Raji (cell line): ENCODE results near the gene UBA1.

Source experiments
- POLR2A ChIP-seq: IDR thresholded peaks from 2 replicates; pipeline ENCODE4 v1.6.1; 2011; ENCODE audit warnings: low read depth, low read length, control low read depth; ENCODE audit not compliant: insufficient read depth

The UBA1 gene

GRCh38 chrX:47239898-47240545, 46.4 kb downstream of the UBA1 start:
- no peak for TF ChIP-seq POLR2A

GRCh38 chrX:47240619-47241018, 47.0 kb downstream of the UBA1 start:
- TF ChIP-seq POLR2A: no peak

- no peak for TF ChIP-seq POLR2A
Measured at GRCh38 chrX:47241201-47242011, 47.8 kb downstream of the UBA1 start.

DNA sequence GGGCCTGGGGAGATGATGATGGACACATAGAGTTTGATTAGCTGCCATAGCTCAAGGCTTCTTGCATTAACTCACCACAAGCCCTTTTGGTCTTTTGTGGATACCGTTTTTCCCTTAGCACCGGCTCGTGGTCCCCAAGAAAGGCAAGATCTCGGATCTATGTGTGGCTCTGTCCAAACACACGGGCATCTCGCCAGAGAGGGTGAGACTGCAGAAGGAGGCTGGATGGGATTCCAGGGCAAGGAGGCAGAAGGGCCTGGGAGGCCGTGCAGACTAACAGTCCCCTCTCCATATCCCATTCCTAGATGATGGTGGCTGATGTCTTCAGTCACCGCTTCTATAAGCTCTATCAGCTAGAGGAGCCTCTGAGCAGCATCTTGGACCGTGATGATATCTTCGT, 48.7 kb downstream of the UBA1 start:
- TF ChIP-seq POLR2A: no peak

DNA sequence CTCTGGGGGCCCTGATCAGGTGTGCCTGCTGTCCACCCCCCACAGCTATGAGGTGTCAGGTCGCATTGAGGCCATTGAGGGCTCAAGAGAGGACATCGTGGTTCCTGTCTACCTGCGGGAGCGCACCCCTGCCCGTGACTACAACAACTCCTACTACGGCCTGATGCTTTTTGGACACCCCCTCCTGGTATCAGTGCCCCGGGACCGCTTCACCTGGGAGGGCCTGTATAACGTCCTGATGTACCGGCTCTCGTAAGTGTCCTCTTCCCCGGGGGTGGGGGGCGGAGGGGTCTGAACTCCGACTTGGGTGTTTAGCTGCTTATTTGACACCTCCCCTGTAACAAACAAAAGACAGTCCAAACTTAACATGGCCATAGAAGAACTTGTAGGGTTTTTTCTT, 49.7 kb downstream of the UBA1 start:
- no peak for TF ChIP-seq POLR2A

DNA sequence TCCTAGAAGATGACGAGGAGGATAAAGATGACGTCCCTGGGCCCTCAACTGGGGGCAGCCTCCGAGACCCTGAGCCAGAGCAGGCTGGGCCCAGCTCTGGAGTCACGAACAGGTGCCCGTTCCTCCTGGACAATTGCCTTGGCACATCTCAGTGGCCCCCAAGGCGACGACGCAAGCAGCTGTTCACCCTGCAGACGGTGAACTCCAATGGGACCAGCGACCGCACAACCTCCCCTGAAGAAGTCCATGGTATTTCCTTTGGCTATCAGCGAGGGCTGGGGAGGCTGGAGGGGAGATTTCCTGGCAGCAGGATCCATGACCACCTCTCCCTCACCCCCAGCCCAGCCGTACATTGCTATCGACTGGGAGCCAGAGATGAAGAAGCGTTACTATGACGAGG, 51.0 kb downstream of the UBA1 start:
- no peak for TF ChIP-seq POLR2A

GRCh38 chrX:47245156-47245555, 51.5 kb downstream of the UBA1 start:
- TF ChIP-seq POLR2A: no peak

- no peak for TF ChIP-seq POLR2A
Measured at GRCh38 chrX:47247206-47247998, 53.8 kb downstream of the UBA1 start.

DNA sequence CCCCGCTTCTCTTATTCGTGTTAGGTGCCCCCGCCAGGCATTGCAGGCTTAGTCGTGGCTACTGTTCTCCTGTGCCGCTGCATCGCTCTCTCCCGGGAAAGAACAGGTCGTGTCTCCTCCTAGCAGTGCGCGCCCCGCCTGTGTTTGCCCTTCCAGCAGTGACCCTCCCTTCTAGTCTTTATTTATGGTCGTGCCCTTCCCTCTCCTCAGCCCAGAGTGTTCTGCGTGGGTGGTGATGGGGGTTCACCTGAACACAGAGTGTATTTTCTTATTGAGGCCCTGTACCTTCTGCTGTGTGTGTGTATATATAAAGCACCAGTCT, 54.3 kb downstream of the UBA1 start:
- no peak for TF ChIP-seq POLR2A

GRCh38 chrX:47248576-47248975, 54.9 kb downstream of the UBA1 start:
- TF ChIP-seq POLR2A: no peak

DNA sequence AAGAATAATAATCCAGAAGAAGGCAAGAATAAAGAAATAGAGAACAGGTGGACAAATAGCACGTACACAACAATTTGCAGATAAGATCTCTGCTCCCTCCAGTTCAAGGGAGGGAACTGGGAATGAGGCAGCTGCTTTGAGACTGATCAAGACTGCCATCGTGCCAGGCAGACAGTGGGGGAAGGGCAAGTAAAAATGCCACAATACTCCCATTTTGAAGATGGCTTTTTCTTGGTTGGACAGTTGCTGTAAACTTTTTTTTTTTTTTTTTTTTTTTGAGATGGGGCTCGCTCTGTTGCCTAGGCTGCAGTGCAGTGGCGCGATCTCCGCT, 56.4 kb downstream of the UBA1 start:
- no peak for TF ChIP-seq POLR2A
